DMS53 (cell line): Measurements from ENCODE around the gene KCNJ5.
A peak's percentile ranks its signal among the peaks of the same experiment; 100 is the strongest.

Source experiments
- DNase-seq: peaks from one replicate; lab custom pipeline; 2025; lab: John Stamatoyannopoulos, UW

The KCNJ5 gene

GRCh38 chr11:128895526-128895925 lies 4.4 kb downstream of the KCNJ5 start:
- no peak for DNase-seq

GRCh38 chr11:128896356-128896755 lies 5.2 kb downstream of the KCNJ5 start:
- DNase-seq = no peak

- DNase-seq = no peak
Observed at GRCh38 chr11:128897826-128898225, 6.7 kb downstream of the KCNJ5 start.

GRCh38 chr11:128898580-128899344 lies 7.6 kb downstream of the KCNJ5 start:
- no peak for DNase-seq

- no peak for DNase-seq
Observed at GRCh38 chr11:128900468-128900867, 9.3 kb downstream of the KCNJ5 start.

- no peak for DNase-seq
Observed at GRCh38 chr11:128901653-128902514, 10.7 kb downstream of the KCNJ5 start.

- DNase-seq = no peak
Observed at GRCh38 chr11:128902515-128903066, 11.4 kb downstream of the KCNJ5 start.

- DNase-seq = no peak
Observed at GRCh38 chr11:128903248-128904061, 12.3 kb downstream of the KCNJ5 start.

- no peak for DNase-seq
Observed at GRCh38 chr11:128904303-128904655, 13.1 kb downstream of the KCNJ5 start.

GRCh38 chr11:128904656-128905344 lies 13.6 kb downstream of the KCNJ5 start:
- peak; percentile 58 for DNase-seq

- peak; percentile 90 for DNase-seq
Observed at GRCh38 chr11:128905345-128906184, 14.4 kb downstream of the KCNJ5 start.

- no peak for DNase-seq
Observed at GRCh38 chr11:128906185-128907050, 15.3 kb downstream of the KCNJ5 start.

- no peak for DNase-seq
Observed at GRCh38 chr11:128907585-128907984, 16.4 kb downstream of the KCNJ5 start.

GRCh38 chr11:128908391-128909246 lies 17.5 kb downstream of the KCNJ5 start:
- no peak for DNase-seq

GRCh38 chr11:128909438-128910125 lies 18.4 kb downstream of the KCNJ5 start:
- no peak for DNase-seq

GRCh38 chr11:128910576-128910975 lies 19.4 kb downstream of the KCNJ5 start:
- DNase-seq = no peak

GRCh38 chr11:128911239-128911638 lies 20.1 kb downstream of the KCNJ5 start:
- DNase-seq = no peak

- no peak for DNase-seq
Observed at GRCh38 chr11:128911701-128912100, 20.5 kb downstream of the KCNJ5 start.
